H9 (cell line): ENCODE data around the gene ATF5. TPM values are rescaled to one million over a fixed set of nuclear protein-coding genes. Genes with fewer than 3 reads are reported as not detected.

Source experiments
- DNase-seq: peaks from one replicate; pipeline ENCODE4 v3.0.0-alpha.2; 2017
- H2AFZ ChIP-seq: one replicate; pipeline ENCODE4 v1.6.1; 2013; ENCODE audit warnings: mild to moderate bottlenecking, low read length, control low read depth, moderate library complexity
- H2AK5ac ChIP-seq: 2 replicates; pipeline ENCODE4 v1.6.1; 2013; ENCODE audit warnings: low read length, control low read depth, mixed read lengths; ENCODE audit not compliant: insufficient read length
- H2BK120ac ChIP-seq: one replicate; pipeline ENCODE4 v1.6.1; 2013; ENCODE audit warnings: low read depth, mild to moderate bottlenecking, low read length, control low read depth, inconsistent platforms; ENCODE audit not compliant: poor library complexity, severe bottlenecking
- H2BK12ac ChIP-seq: 2 replicates; pipeline ENCODE4 v1.6.1; 2013; ENCODE audit warnings: low read length, control low read depth, mixed read lengths, low read depth; ENCODE audit not compliant: insufficient read length
- H2BK15ac ChIP-seq: 2 replicates; pipeline ENCODE4 v1.6.1; 2013; ENCODE audit warnings: low read depth, low read length, control low read depth
- H2BK20ac ChIP-seq: one replicate; pipeline ENCODE4 v1.6.1; 2013; ENCODE audit warnings: low read depth, mild to moderate bottlenecking, low read length, control low read depth, inconsistent platforms; ENCODE audit not compliant: poor library complexity, severe bottlenecking
- H2BK5ac ChIP-seq: 2 replicates; pipeline ENCODE4 v1.6.1; 2013; ENCODE audit warnings: low read length, control low read depth, mixed read lengths; ENCODE audit not compliant: insufficient read length
- H3K14ac ChIP-seq: 2 replicates; pipeline ENCODE4 v1.6.1; 2013; ENCODE audit warnings: low read length, control low read depth; ENCODE audit not compliant: insufficient read depth
- H3K18ac ChIP-seq: 2 replicates; pipeline ENCODE4 v1.6.1; 2013; ENCODE audit warnings: low read depth, mild to moderate bottlenecking, mixed read lengths, low read length, control low read depth; ENCODE audit not compliant: insufficient read length
- H3K23ac ChIP-seq: 2 replicates; pipeline ENCODE4 v1.6.1; 2013; ENCODE audit warnings: low read length, control low read depth, mixed read lengths, low read depth; ENCODE audit not compliant: insufficient read length
- H3K23me2 ChIP-seq: 2 replicates; pipeline ENCODE4 v1.6.1; 2013; ENCODE audit warnings: low read depth, mild to moderate bottlenecking, mixed read lengths, low read length, control low read depth; ENCODE audit not compliant: insufficient read length, poor library complexity, severe bottlenecking
- H3K27ac ChIP-seq: 2 replicates; pipeline ENCODE4 v1.5.1; 2013; ENCODE audit warnings: low read length, control low read depth, mixed read lengths, low read depth; ENCODE audit not compliant: insufficient read length
- H3K27me3 ChIP-seq: 2 replicates; pipeline ENCODE4 v1.6.1; 2013; ENCODE audit warnings: low read length, control low read depth, inconsistent platforms; ENCODE audit not compliant: insufficient read depth
- H3K4ac ChIP-seq: 2 replicates; pipeline ENCODE4 v1.6.1; 2013; ENCODE audit warnings: low read depth, mild to moderate bottlenecking, control low read depth, inconsistent platforms, low read length, moderate library complexity
- H3K4me1 ChIP-seq: 2 replicates; pipeline ENCODE4 v1.6.1; 2013; ENCODE audit warnings: low read length, control low read depth, inconsistent platforms; ENCODE audit not compliant: insufficient read depth
- H3K4me2 ChIP-seq: 2 replicates; pipeline ENCODE4 v1.6.1; 2013; ENCODE audit warnings: low read length, control low read depth, mixed read lengths; ENCODE audit not compliant: insufficient read length, insufficient read depth
- H3K56ac ChIP-seq: 2 replicates; pipeline ENCODE4 v1.6.1; 2013; ENCODE audit warnings: low read depth, mild to moderate bottlenecking, mixed read lengths, low read length, control low read depth; ENCODE audit not compliant: insufficient read length
- H3K79me1 ChIP-seq: 2 replicates; pipeline ENCODE4 v1.6.1; 2013; ENCODE audit warnings: low read depth, mild to moderate bottlenecking, moderate library complexity, low read length, control low read depth, inconsistent platforms; ENCODE audit not compliant: insufficient read depth, poor library complexity, severe bottlenecking
- H3K79me2 ChIP-seq: 2 replicates; pipeline ENCODE4 v1.6.1; 2013; ENCODE audit warnings: low read length, control low read depth, inconsistent platforms; ENCODE audit not compliant: insufficient read depth
- H3K9ac ChIP-seq: 2 replicates; pipeline ENCODE4 v1.6.1; 2013; ENCODE audit warnings: low read length, control low read depth, mixed read lengths; ENCODE audit not compliant: insufficient read length; ENCODE audit errors: extremely low read depth
- H3K9me3 ChIP-seq: one replicate; pipeline ENCODE4 v1.6.1; 2013; ENCODE audit warnings: low read depth, low read length, inconsistent platforms; ENCODE audit not compliant: control insufficient read depth
- H3T11ph ChIP-seq: one replicate; pipeline ENCODE4 v1.6.1; 2013; ENCODE audit warnings: mild to moderate bottlenecking, low read length, control low read depth, inconsistent platforms
- H4K20me1 ChIP-seq: one replicate; pipeline ENCODE4 v1.6.1; 2013; ENCODE audit not compliant: control insufficient read depth, insufficient read length, insufficient read depth
- H4K5ac ChIP-seq: 2 replicates; pipeline ENCODE4 v1.6.1; 2013; ENCODE audit warnings: low read depth, mild to moderate bottlenecking, mixed read lengths, low read length, control low read depth; ENCODE audit not compliant: insufficient read length
- H4K8ac ChIP-seq: replicated peaks from 2 replicates; pipeline ENCODE4 v1.6.1; 2013; ENCODE audit warnings: low read length, control low read depth, mixed read lengths, low read depth; ENCODE audit not compliant: insufficient read length
- H4K91ac ChIP-seq: 2 replicates; pipeline ENCODE4 v1.6.1; 2013; ENCODE audit warnings: low read depth, mild to moderate bottlenecking, moderate library complexity, mixed read lengths, low read length, control low read depth; ENCODE audit not compliant: insufficient read length
- H3K27ac Mint-ChIP-seq, 3 experiments: 2 replicates in 2 of 3; 3 replicates in 1 of 3; pipeline ENCODE4 v1.8.0; 2020 to 2021; ENCODE audit warnings: mixed read lengths in 3 of 3, mild to moderate bottlenecking in 1 of 3, moderate library complexity in 1 of 3
- H3K27me3 Mint-ChIP-seq: 2 replicates; pipeline ENCODE4 v1.8.0; 2021; ENCODE audit warnings: low read depth, mild to moderate bottlenecking, moderate library complexity, mixed read lengths
- H3K36me3 Mint-ChIP-seq, 3 experiments: 2 replicates in 2 of 3; 3 replicates in 1 of 3; pipeline ENCODE4 v1.8.0; 2020 to 2021; ENCODE audit warnings: low read depth in 3 of 3, mixed read lengths in 3 of 3; ENCODE audit not compliant: insufficient read depth in 1 of 3
- H3K4me1 Mint-ChIP-seq, 2 experiments: 2 replicates each; pipeline ENCODE4 v1.8.0; 2020; ENCODE audit warnings: mixed read lengths in 2 of 2
- H3K4me3 Mint-ChIP-seq, 2 experiments: 2 replicates in 1 of 2; 3 replicates in 1 of 2; pipeline ENCODE4 v1.8.0; 2020 to 2021; ENCODE audit warnings: mild to moderate bottlenecking in 2 of 2, mixed read lengths in 2 of 2, moderate library complexity in 1 of 2
- H3K9me3 Mint-ChIP-seq, 2 experiments: 2 replicates in 1 of 2; 3 replicates in 1 of 2; pipeline ENCODE4 v1.8.0; 2020; ENCODE audit warnings: mild to moderate bottlenecking in 2 of 2, mixed read lengths in 2 of 2, moderate library complexity in 1 of 2
- CTCF ChIP-seq: fragments of 200-600 bp; sonication (generic); conservative IDR thresholded peaks from 3 replicates; pipeline ENCODE4 v1.8.0; 2021; ENCODE audit warnings: antibody characterized with exemption, mild to moderate bottlenecking
- WGBS: extraction: QIAGEN DNeasy Blood & Tissue Kit; methylation state at CpG from one replicate; pipeline ENCODE4 v1.1.7; 2013; ENCODE audit warnings: missing lambda C conversion rate, low lambda C conversion rate, mixed read lengths; ENCODE audit not compliant: insufficient read length; ENCODE audit errors: extremely low coverage; 5-methylcytosine and 5-hydroxymethylcytosine counted together
- total RNA-seq: library from RNA; stranded (reverse); gene quantifications from 2 replicates; pipeline ENCODE4 v1.2.1, GENCODE V29; 2021

Gene ATF5
- total RNA-seq, 1 experiment from 2014 or later = 18.5 TPM

GRCh38 chr19:49921871-49922795 is 6.9 kb upstream of the ATF5 start:
- Histone ChIP-seq H3T11ph (no peak overlapping the region), H3K4ac (no peak overlapping the region), H2BK12ac (no peak overlapping the region), H4K91ac (no peak overlapping the region), H2AK5ac (no peak overlapping the region), H3K27ac (no peak overlapping the region), H4K8ac (no peak overlapping the region), H2AFZ (no peak overlapping the region), H2BK20ac (no peak overlapping the region), H3K79me2 (peaks cover 32% of the 10 kb centered on the region; the same call in 1 of the 2 replicates), H3K9ac (no peak overlapping the region), H3K27me3 (no peaks in the 10 kb centered on the region), H3K4me2 (no peak overlapping the region), H3K23me2 (no peaks in the 10 kb centered on the region), H2BK5ac (no peak overlapping the region), H3K23ac (no peak overlapping the region), H2BK120ac (no peak overlapping the region), H3K79me1 (peaks cover 6% of the 10 kb centered on the region), H3K18ac (no peak overlapping the region), H3K56ac (no peak overlapping the region), H2BK15ac (no peak overlapping the region), H3K4me1 (no peaks in the 10 kb centered on the region), H4K5ac (no peak overlapping the region), H4K20me1 (peaks cover 4% of the 10 kb centered on the region), H3K14ac (no peak overlapping the region), H3K9me3 (no peaks in the 10 kb centered on the region)
- Mint-ChIP-seq H3K36me3 (peaks cover 54 to 88% (median 85%) of the 10 kb centered on the region in 3 experiments; a peak in 6 of 7 replicates), H3K9me3 (no peaks in the 10 kb centered on the region), H3K27me3 (no peaks in the 10 kb centered on the region), H3K4me1 (peaks cover 22 to 47% of the 10 kb centered on the region in 2 experiments), H3K4me3 (0 out of 5 replicates have a peak overlapping the region, but pooled peaks of 1 of the 2 experiments have one; percentile 10), H3K27ac (peak overlapping the region; percentile 70 to 92 (median 89); a peak in 5 of 7 replicates)
- DNase-seq = no peak
- no peak for TF ChIP-seq CTCF
- no CpG with 5 or more reads among the region's 22 CpGs for WGBS
